IMR-90 (cell line): ENCODE data around the gene TSPO. TPM values are rescaled to one million over a fixed set of nuclear protein-coding genes. Genes with fewer than 3 reads are reported as not detected.

Source experiments
- ATAC-seq: fragments of 200-7000 bp; cut with Tn5 transposase; 2 replicates; pipeline ENCODE4 v1.9.1; 2020; ENCODE audit warnings: low read depth, mild to moderate bottlenecking, moderate library complexity
- BruUV-seq: library from RNA; stranded (reverse); fragments of 400-500 nt; replicated peaks from 2 replicates; lab custom pipeline; 2021; lab: Mats Ljungman, UMichigan
- CTCF ChIA-PET: fragments of 300-600 bp; formaldehyde crosslinking; extraction: SDS; loops from one replicate; lab custom pipeline; 2021; ENCODE audit warnings: antibody characterized with exemption; lab: Yijun Ruan, JAX
- POLR2A ChIA-PET: fragments of 300-600 bp; sonication (Branson Sonifier 250); formaldehyde crosslinking; loops from one replicate; lab custom pipeline; 2022; ENCODE audit warnings: antibody characterized with exemption; ENCODE audit not compliant: unreplicated experiment; lab: Charles Lee
- DNase-seq: peaks from one replicate; pipeline ENCODE4 v3.0.0; 2013
- H2AFZ ChIP-seq: replicated peaks from 2 replicates; pipeline ENCODE3; 2013; ENCODE audit warnings: low read length, mild to moderate bottlenecking; ENCODE audit not compliant: poor library complexity
- H2AK5ac ChIP-seq: 2 replicates; pipeline ENCODE4 v1.6.1; 2013; ENCODE audit warnings: low read depth, low read length, inconsistent platforms
- H2AK9ac ChIP-seq: replicated peaks from 2 replicates; pipeline ENCODE3; 2013; ENCODE audit warnings: mild to moderate bottlenecking, low read depth, low read length, moderate library complexity; ENCODE audit not compliant: poor library complexity
- H2BK120ac ChIP-seq: 2 replicates; pipeline ENCODE4 v1.6.1; 2013; ENCODE audit warnings: low read depth, low read length, inconsistent platforms
- H2BK15ac ChIP-seq: 3 replicates; pipeline ENCODE4 v1.6.1; 2013; ENCODE audit warnings: low read depth, low read length, inconsistent platforms
- H2BK20ac ChIP-seq: 2 replicates; pipeline ENCODE4 v1.6.1; 2013; ENCODE audit warnings: low read depth, mild to moderate bottlenecking, inconsistent platforms, low read length, moderate library complexity
- H2BK5ac ChIP-seq: 2 replicates; pipeline ENCODE4 v1.6.1; 2013; ENCODE audit warnings: mild to moderate bottlenecking, low read depth, low read length, inconsistent platforms; ENCODE audit not compliant: poor library complexity, severe bottlenecking
- H3K14ac ChIP-seq: replicated peaks from 2 replicates; pipeline ENCODE4 v1.6.1; 2013; ENCODE audit warnings: low read depth, low read length, inconsistent platforms
- H3K18ac ChIP-seq: 2 replicates; pipeline ENCODE4 v1.6.1; 2013; ENCODE audit warnings: low read depth, low read length, control low read depth
- H3K23ac ChIP-seq: 2 replicates; pipeline ENCODE4 v1.6.1; 2013; ENCODE audit warnings: low read depth, low read length, inconsistent platforms
- H3K27ac ChIP-seq: 2 replicates; pipeline ENCODE4 v1.5.1; 2013; ENCODE audit warnings: mild to moderate bottlenecking, control low read depth, low read length; ENCODE audit not compliant: insufficient read depth
- H3K27me3 ChIP-seq: 2 replicates; pipeline ENCODE4 v1.6.1; 2013; ENCODE audit warnings: low read length; ENCODE audit not compliant: control insufficient read depth, insufficient read depth
- H3K36me3 ChIP-seq: 2 replicates; pipeline ENCODE4 v1.6.1; 2013; ENCODE audit warnings: low read length, mixed read lengths; ENCODE audit not compliant: control insufficient read depth, insufficient read depth
- H3K4ac ChIP-seq: 2 replicates; pipeline ENCODE4 v1.6.1; 2013; ENCODE audit warnings: low read depth, low read length, inconsistent platforms
- H3K4me1 ChIP-seq: 2 replicates; pipeline ENCODE4 v1.6.1; 2013; ENCODE audit warnings: low read length, mixed read lengths; ENCODE audit not compliant: control insufficient read depth, insufficient read depth
- H3K4me2 ChIP-seq: 2 replicates; pipeline ENCODE4 v1.6.1; 2013; ENCODE audit warnings: low read depth, mild to moderate bottlenecking, control low read depth, low read length, moderate library complexity
- H3K4me3 ChIP-seq: 2 replicates; pipeline ENCODE4 v1.5.1; 2013; ENCODE audit warnings: low read depth, mild to moderate bottlenecking, control low read depth, low read length, moderate library complexity; ENCODE audit not compliant: insufficient read depth
- H3K56ac ChIP-seq: 2 replicates; pipeline ENCODE4 v1.6.1; 2013; ENCODE audit warnings: low read length, inconsistent platforms; ENCODE audit not compliant: insufficient read depth; ENCODE audit errors: extremely low read depth
- H3K79me1 ChIP-seq, 2 experiments: 2 replicates each; pipeline ENCODE4 v1.6.1; 2013; ENCODE audit warnings: low read length in 2 of 2, inconsistent platforms in 1 of 2, low read depth in 1 of 2
- H3K9ac ChIP-seq: 2 replicates; pipeline ENCODE4 v1.6.1; 2013; ENCODE audit warnings: low read depth, low read length, control low read depth
- H3K9me1 ChIP-seq: 2 replicates; pipeline ENCODE4 v1.6.1; 2013; ENCODE audit warnings: low read length, inconsistent platforms; ENCODE audit not compliant: insufficient read depth
- H3K9me3 ChIP-seq: 2 replicates; pipeline ENCODE4 v1.6.1; 2013; ENCODE audit warnings: low read length; ENCODE audit not compliant: control insufficient read depth, insufficient read depth
- H4K20me1 ChIP-seq: 2 replicates; pipeline ENCODE4 v1.6.1; 2013; ENCODE audit warnings: low read length, inconsistent platforms; ENCODE audit not compliant: insufficient read depth
- H4K5ac ChIP-seq: 2 replicates; pipeline ENCODE4 v1.6.1; 2013; ENCODE audit warnings: mild to moderate bottlenecking, low read depth, low read length, control low read depth
- H4K8ac ChIP-seq, 2 experiments: 2 replicates each; pipeline ENCODE4 v1.6.1; 2013; ENCODE audit warnings: low read depth in 2 of 2, low read length in 2 of 2, control low read depth in 1 of 2, inconsistent platforms in 1 of 2
- H4K91ac ChIP-seq: 2 replicates; pipeline ENCODE4 v1.6.1; 2013; ENCODE audit warnings: low read depth, low read length, inconsistent platforms; ENCODE audit not compliant: insufficient read depth
- BHLHE40 ChIP-seq: fragments of 150-350 bp; IDR thresholded peaks from 2 replicates; pipeline ENCODE4 v1.6.1; 2016; ENCODE audit warnings: mild to moderate bottlenecking, low read depth, low read length
- CEBPB ChIP-seq: IDR thresholded peaks from 2 replicates; pipeline ENCODE4 v1.6.1; 2012; ENCODE audit warnings: low read depth, low read length, improper control_type of control experiment
- CTCF ChIP-seq: conservative IDR thresholded peaks from 2 replicates; pipeline ENCODE4 v1.5.1; 2012; ENCODE audit warnings: mild to moderate bottlenecking, low read depth, low read length, improper control_type of control experiment
- ELK1 ChIP-seq: fragments of 150-350 bp; IDR thresholded peaks from 2 replicates; pipeline ENCODE4 v1.6.1; 2016; ENCODE audit warnings: low read depth, mild to moderate bottlenecking, low read length, moderate library complexity, borderline replicate concordance
- FOS ChIP-seq: fragments of 150-350 bp; IDR thresholded peaks from 2 replicates; pipeline ENCODE4 v1.6.1; 2016; ENCODE audit warnings: low read depth, low read length
- MAFK ChIP-seq: IDR thresholded peaks from 2 replicates; pipeline ENCODE4 v1.6.1; 2012; ENCODE audit warnings: low read depth, low read length, improper control_type of control experiment
- MAZ ChIP-seq: IDR thresholded peaks from 2 replicates; pipeline ENCODE4 v1.6.1; 2012; ENCODE audit warnings: low read depth, mild to moderate bottlenecking, low read length, improper control_type of control experiment, moderate library complexity, borderline replicate concordance
- MXI1 ChIP-seq: IDR thresholded peaks from 2 replicates; pipeline ENCODE4 v1.6.1; 2012; ENCODE audit warnings: low read depth, mild to moderate bottlenecking, low read length, moderate library complexity, borderline replicate concordance
- NFE2L2 ChIP-seq: fragments of 150-350 bp; IDR thresholded peaks from 2 replicates; pipeline ENCODE4 v1.6.1; 2016; ENCODE audit warnings: low read depth, mild to moderate bottlenecking, low read length
- POLR2A ChIP-seq: IDR thresholded peaks from 2 replicates; pipeline ENCODE4 v1.6.1; 2012; ENCODE audit warnings: mild to moderate bottlenecking, low read depth, low read length
- RCOR1 ChIP-seq: IDR thresholded peaks from 2 replicates; pipeline ENCODE4 v1.6.1; 2012; ENCODE audit warnings: mild to moderate bottlenecking, low read length, improper control_type of control experiment; ENCODE audit not compliant: insufficient replicate concordance
- RFX5 ChIP-seq: IDR thresholded peaks from 2 replicates; pipeline ENCODE4 v1.8.0; 2012; ENCODE audit warnings: low read depth, mild to moderate bottlenecking, low read length, moderate library complexity
- SMC3 ChIP-seq: fragments of 150-350 bp; IDR thresholded peaks from 2 replicates; pipeline ENCODE4 v1.6.1; 2016; ENCODE audit warnings: low read depth, mild to moderate bottlenecking, antibody characterized with exemption, low read length, moderate library complexity
- USF2 ChIP-seq: fragments of 150-350 bp; IDR thresholded peaks from 2 replicates; pipeline ENCODE4 v1.6.1; 2017; ENCODE audit warnings: mild to moderate bottlenecking, antibody characterized with exemption, low read length, low read depth
- WGBS, 2 experiments: methylation state at CpG; one replicate each; pipeline versions ENCODE4 v1.1.5 to v1.1.7; 2013; ENCODE audit warnings: missing lambda C conversion rate in 2 of 2; ENCODE audit not compliant: insufficient read length in 1 of 2; ENCODE audit errors: extremely low coverage in 2 of 2; 5-methylcytosine and 5-hydroxymethylcytosine counted together
- dilution Hi-C: fragments of 300-500 bp; cut with HindIII; formaldehyde crosslinking; loops from one replicate; pipeline ENCODE4 v1.14.3; 2018; ENCODE audit warnings: low sequenced_read_pairs; ENCODE audit not compliant: unreplicated experiment
- in situ Hi-C: fragments of 300-500 bp; cut with MboI; formaldehyde crosslinking; loops from 3 replicates; pipeline ENCODE4 v1.14.3; 2019; ENCODE audit warnings: low sequenced_read_pairs, inconsistent platforms, mixed read lengths
- intact Hi-C: fragments of 100-400 bp; cut with micrococcal nuclease; formaldehyde crosslinking; loops from 2 replicates; pipeline ENCODE4 v1.10.0; 2022
- polyA plus RNA-seq, 3 experiments: library from polyadenylated mRNA; depleted of rRNA; stranded (reverse); fragments of >200 nt; gene quantifications; 2 replicates each; pipeline ENCODE4 v1.2.3, GENCODE V29; 2012; ENCODE audit warnings: low replicate concordance in 1 of 3
- total RNA-seq: library from RNA; depleted of rRNA; stranded (reverse); fragments of >200 nt; gene quantifications from 2 replicates; pipeline ENCODE4 v1.2.3, GENCODE V29; 2012

TSPO gene
- total and polyA plus RNA-seq, 2 of the 4 experiments (the other 2 are of a cell fraction): 115 to 297 TPM

GRCh38 chr22:43179911-43180195 lies 28.5 kb downstream of the TSPO start:
- Histone ChIP-seq H3K4ac (no peak overlapping the region), H3K4me2 (no peak overlapping the region), H3K56ac (no peak overlapping the region), H3K4me1 (no peaks in the 10 kb centered on the region), H3K9me1 (peaks cover 11% of the 10 kb centered on the region), H2AK5ac (no peak overlapping the region), H4K20me1 (peaks cover 6% of the 10 kb centered on the region), H3K14ac (no peak overlapping the region), H2BK15ac (no peak overlapping the region), H3K9ac (no peak overlapping the region), H3K18ac (no peak overlapping the region), H3K36me3 (peaks cover 26% of the 10 kb centered on the region; the same call in 1 of the 2 replicates), H4K5ac (no peak overlapping the region), H3K23ac (no peak overlapping the region), H4K91ac (no peak overlapping the region), H2BK5ac (no peak overlapping the region), H3K4me3 (no peak overlapping the region), H2AK9ac (no peak overlapping the region), H3K27ac (no peak overlapping the region), H3K79me1 (peaks cover 3 to 34% of the 10 kb centered on the region in 2 experiments; a peak in 3 of 4 replicates), H3K27me3 (no peaks in the 10 kb centered on the region), H3K9me3 (no peaks in the 10 kb centered on the region), H2AFZ (no peak overlapping the region), H2BK120ac (no peak overlapping the region), H2BK20ac (no peak overlapping the region), H4K8ac (no peak overlapping the region)
- DNase-seq (no peak), ATAC-seq (no peak)
- CTCF ChIA-PET: no interaction called here
- TF ChIP-seq ELK1: no peak
- TF ChIP-seq NFE2L2: no peak
- no peak for TF ChIP-seq BHLHE40
- no peak for TF ChIP-seq RFX5
- no peak for TF ChIP-seq MXI1
- no peak for TF ChIP-seq USF2
- TF ChIP-seq POLR2A: no peak
- TF ChIP-seq RCOR1: no peak
- no peak for TF ChIP-seq MAZ
- TF ChIP-seq CTCF: no peak
- TF ChIP-seq FOS: no peak
- no peak for TF ChIP-seq MAFK
- no peak for TF ChIP-seq CEBPB
- TF ChIP-seq SMC3: no peak
- POLR2A ChIA-PET: no interaction called here
- BruUV-seq: no TSS peak
- dilution Hi-C loops (no loop called here), intact Hi-C loops (no loop called here), in situ Hi-C loops (no loop called here)
- WGBS, 2 experiments: no CpG with 5 or more reads among the region's 15 CpGs
